ENCODE results near the gene RTL9.

Gene RTL9

DNA sequence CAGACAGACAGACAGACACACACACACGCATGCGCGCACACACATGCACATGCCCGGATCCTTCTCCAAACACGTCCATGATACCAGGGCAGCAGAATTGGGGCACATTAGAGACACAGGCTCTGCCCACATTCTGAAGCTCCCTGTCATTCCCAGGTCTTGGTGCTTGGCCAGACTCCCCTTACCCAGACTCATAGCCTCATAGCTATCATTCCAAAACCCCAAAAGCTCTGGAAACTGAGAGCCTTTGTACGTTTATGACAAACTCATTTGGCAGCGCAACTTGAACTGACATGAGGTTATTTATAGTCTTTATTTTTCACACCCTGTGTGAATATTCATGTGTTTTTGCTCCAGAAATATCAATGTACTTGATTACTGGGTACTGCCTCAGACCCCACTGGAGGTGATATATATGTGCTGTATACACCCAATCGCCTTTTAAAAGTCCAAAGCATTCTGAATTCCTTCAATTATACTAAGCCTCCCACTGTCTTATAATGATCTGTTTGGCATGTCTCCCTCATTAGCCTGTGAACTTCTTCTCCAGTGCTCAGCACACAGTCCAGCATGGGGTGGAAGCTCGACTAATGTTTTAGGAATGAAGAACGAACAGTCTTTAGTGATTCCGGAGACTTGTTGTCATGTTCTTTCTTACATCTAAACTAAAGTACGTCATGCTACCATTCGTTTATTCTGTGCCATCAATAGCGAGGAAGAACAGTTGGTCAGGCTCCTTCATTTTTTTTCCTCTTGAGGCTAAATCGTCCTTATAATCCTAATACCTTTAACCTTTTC lies 45.0 kb downstream of the RTL9 start:
- in situ Hi-C loops (cut with HindIII; ENCODE audit: low sequenced_read_pairs), result loop anchor here (10.0 kb wide), 1 partner anchor 229 kb away; no protein-coding TSS in a partner anchor

DNA sequence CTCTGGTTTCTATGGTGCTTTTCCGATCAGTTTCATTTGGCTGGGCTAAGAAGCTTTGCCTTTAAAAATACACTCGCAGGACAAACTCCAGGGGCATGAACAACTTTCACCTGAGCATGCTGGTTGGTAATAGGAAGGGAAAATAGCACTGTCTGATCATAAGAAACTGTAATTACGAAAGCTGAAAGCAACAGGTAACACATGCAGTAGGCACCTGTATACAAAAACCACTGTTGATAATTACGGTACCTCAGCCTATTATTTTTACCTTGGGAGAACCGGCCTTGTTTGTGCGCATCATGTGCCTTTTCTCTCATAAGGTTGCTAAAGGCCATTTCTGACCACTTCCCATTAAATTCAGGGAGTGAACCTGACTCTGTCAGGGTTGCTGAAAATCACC lies 45.7 kb downstream of the RTL9 start:
- in situ Hi-C loops (cut with HindIII; ENCODE audit: low sequenced_read_pairs), result loop anchor here (10.0 kb wide), 1 partner anchor 230 kb away; no protein-coding TSS in a partner anchor

DNA sequence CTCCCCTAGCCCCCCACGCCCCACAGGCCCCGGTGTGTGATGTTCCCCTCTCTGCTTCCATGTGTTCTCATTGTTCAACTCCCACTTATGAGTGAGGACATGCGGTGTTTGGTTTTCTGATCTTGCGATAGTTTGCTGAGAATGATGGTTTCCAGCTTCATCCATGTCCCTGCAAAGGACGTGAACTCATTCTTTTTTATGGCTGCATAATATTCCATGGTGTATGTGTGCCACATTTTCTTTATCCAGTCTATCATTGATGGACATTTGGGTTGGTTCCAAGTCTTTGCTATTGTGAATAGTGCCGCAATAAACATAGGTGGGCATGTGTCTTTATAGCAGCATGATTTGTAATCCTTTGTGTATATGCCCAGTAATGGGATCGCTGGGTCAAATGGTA lies 47.6 kb downstream of the RTL9 start:
- in situ Hi-C loops (cut with HindIII; ENCODE audit: low sequenced_read_pairs), result loop anchor here (10.0 kb wide), 1 partner anchor 231 kb away; no protein-coding TSS in a partner anchor

DNA sequence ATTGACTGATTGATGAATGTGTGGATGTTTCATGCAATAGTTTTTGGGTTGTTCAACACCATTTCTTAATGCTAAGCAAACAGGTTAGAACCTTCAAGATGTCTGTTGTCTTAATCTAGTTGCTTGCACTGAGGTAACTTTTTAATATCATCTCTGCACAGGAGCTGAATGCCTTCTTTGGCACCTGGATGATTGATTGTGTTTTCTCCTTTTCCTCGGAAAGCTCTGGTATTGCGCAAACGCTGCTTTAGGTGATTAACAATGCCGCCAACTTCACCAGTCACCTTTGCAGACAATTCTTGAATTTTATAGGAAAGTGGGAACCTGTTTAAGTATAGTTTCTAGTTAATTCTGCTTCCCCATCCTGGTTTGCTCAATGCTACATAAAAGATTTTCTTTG lies 48.2 kb downstream of the RTL9 start:
- in situ Hi-C loops (cut with HindIII; ENCODE audit: low sequenced_read_pairs), result loop anchor here (10.0 kb wide), 1 partner anchor 232 kb away; no protein-coding TSS in a partner anchor

DNA sequence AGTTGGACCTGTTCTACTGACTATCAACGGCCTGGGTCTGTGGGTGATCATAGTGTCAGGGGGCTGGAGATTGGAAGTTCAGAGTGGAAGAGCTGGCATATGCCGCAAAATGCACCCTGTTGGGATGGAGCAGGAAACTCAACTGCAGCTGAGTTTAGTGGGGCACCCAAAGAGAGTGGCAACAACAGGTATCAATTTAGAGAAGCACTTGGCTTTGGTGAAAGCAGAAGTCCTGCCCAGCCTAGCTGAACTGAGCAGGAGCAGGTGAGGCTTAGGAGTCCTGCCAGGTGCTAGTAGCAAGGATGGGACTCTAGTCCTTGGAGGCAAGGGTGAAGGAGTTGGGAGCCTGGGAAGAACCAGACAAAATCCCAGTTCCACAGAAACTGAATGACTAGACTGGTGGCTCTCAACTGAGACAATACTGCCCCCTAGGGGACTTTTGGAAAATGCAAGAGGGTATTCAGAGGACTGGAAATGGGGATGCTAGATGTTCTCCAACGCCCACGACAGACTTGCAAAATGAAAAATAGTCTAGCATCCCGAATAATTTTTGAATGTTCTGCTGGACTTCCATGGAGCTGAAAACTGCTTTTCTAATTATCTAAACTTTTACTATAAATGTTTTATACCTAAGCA lies 49.4 kb downstream of the RTL9 start:
- in situ Hi-C loops (cut with HindIII; ENCODE audit: low sequenced_read_pairs), result loop anchor here (10.0 kb wide), 1 partner anchor 233 kb away; no protein-coding TSS in a partner anchor

Measured in DLD1 (cell line).